CD4-positive, alpha-beta T cell (primary cell): ENCODE measurements around the gene TBATA. TPM values are rescaled to one million over a fixed set of nuclear protein-coding genes. Genes with fewer than 3 reads are reported as not detected.

ENCODE experiments used
- ATAC-seq: fragments of 200-7000 bp; cut with Tn5 transposase; one replicate; pipeline ENCODE4 v1.10.0; 2022; ENCODE audit warnings: mild to moderate bottlenecking; ENCODE audit not compliant: poor library complexity
- CTCF ChIA-PET: fragments of 350-600 bp; sonication (Branson Sonifier 250); formaldehyde crosslinking; loops from one replicate; lab custom pipeline; 2021; ENCODE audit warnings: antibody characterized with exemption, inconsistent platforms; lab: Charles Lee
- POLR2A ChIA-PET: fragments of 350-600 bp; sonication (Branson Sonifier 250); formaldehyde crosslinking; loops from one replicate; lab custom pipeline; 2021; ENCODE audit warnings: antibody characterized with exemption, inconsistent platforms; lab: Charles Lee
- DNase-seq, 14 experiments: peaks; one replicate each; pipeline ENCODE4 v3.0.0-alpha.2; 2013 to 2020; ENCODE audit warnings: mixed read lengths in 2 of 14
- H3K27ac ChIP-seq, 2 donors: one replicate each; pipeline versions ENCODE4 v1.5.1 to v1.7.0; 2013; ENCODE audit warnings: low read length in 2 of 2, low read depth in 1 of 2, mild to moderate bottlenecking in 1 of 2
- H3K27me3 ChIP-seq, 2 experiments: 1 replicate in 1 of 2; 2 replicates in 1 of 2; pipeline versions ENCODE4 v1.6.1 to v1.7.0; 2013; ENCODE audit warnings: low read length in 2 of 2, control low read depth in 1 of 2, mild to moderate bottlenecking in 1 of 2, moderate library complexity in 1 of 2; ENCODE audit not compliant: insufficient read depth in 2 of 2, control insufficient read depth in 1 of 2
- H3K36me3 ChIP-seq: one replicate; pipeline ENCODE4 v1.6.1; 2013; ENCODE audit warnings: low read length, control low read depth; ENCODE audit not compliant: insufficient read depth
- H3K4me1 ChIP-seq: one replicate; pipeline ENCODE4 v1.6.1; 2013; ENCODE audit warnings: low read length, control low read depth; ENCODE audit not compliant: insufficient read depth
- H3K4me3 ChIP-seq: one replicate; pipeline ENCODE4 v1.5.1; 2013; ENCODE audit warnings: mild to moderate bottlenecking, low read length, moderate library complexity
- H3K9me3 ChIP-seq, 2 experiments: 1 replicate in 1 of 2; 2 replicates in 1 of 2; pipeline versions ENCODE4 v1.6.1 to v1.7.0; 2013; ENCODE audit warnings: low read length in 2 of 2, mild to moderate bottlenecking in 2 of 2, control low read depth in 1 of 2, moderate library complexity in 1 of 2; ENCODE audit not compliant: control insufficient read depth in 1 of 2, insufficient read depth in 1 of 2
- H3K27ac Mint-ChIP-seq: one replicate; pipeline ENCODE4 v1.8.0; 2020; ENCODE audit warnings: mixed read lengths
- H3K27me3 Mint-ChIP-seq: one replicate; pipeline ENCODE4 v1.8.0; 2021; ENCODE audit warnings: mixed read lengths
- H3K36me3 Mint-ChIP-seq: one replicate; pipeline ENCODE4 v1.8.0; 2021; ENCODE audit warnings: low read depth, mixed read lengths
- H3K4me1 Mint-ChIP-seq: one replicate; pipeline ENCODE4 v1.8.0; 2021; ENCODE audit warnings: low read depth, mixed read lengths
- H3K4me3 Mint-ChIP-seq: one replicate; pipeline ENCODE4 v1.8.0; 2020; ENCODE audit warnings: mild to moderate bottlenecking, mixed read lengths
- H3K9me3 Mint-ChIP-seq: one replicate; pipeline ENCODE4 v1.8.0; 2020; ENCODE audit warnings: mixed read lengths
- CTCF ChIP-seq: fragments of 200-600 bp; IDR thresholded peaks from one replicate; pipeline ENCODE4 v1.8.0; 2022; ENCODE audit warnings: antibody characterized with exemption, mild to moderate bottlenecking
- intact Hi-C, 2 experiments: fragments of 100-400 bp; cut with DNase I in 1 of 2; cut with micrococcal nuclease in 1 of 2; formaldehyde crosslinking; loops; one replicate each; pipeline versions ENCODE4 v1.15.1 to v1.9.0; 2023 to 2025; cut with DNase I, micrococcal nuclease
- total RNA-seq, 174 experiments: library from RNA in 2 of 174; stranded (reverse) in 2 of 174; gene quantifications; one replicate each; pipeline ENCODE4 v1.2.3 and lab custom pipeline; 2021 to 2026

TBATA gene
- total RNA-seq, 2 experiments from 2014 or later = not detected

- no peak overlapping the region for H3K27ac ChIP-seq
- DNase-seq (no peak), ATAC-seq (no peak)
- ChIA-PET POLR2A (no interaction called here), CTCF (no interaction called here)
- Mint-ChIP-seq H3K27ac (no peak overlapping the region), H3K9me3 (no peaks in the 10 kb centered on the region), H3K36me3 (no peaks in the 10 kb centered on the region), H3K4me3 (no peak overlapping the region), H3K4me1 (peaks cover 8% of the 10 kb centered on the region), H3K27me3 (peaks cover 13% of the 10 kb centered on the region)
- no peak for TF ChIP-seq CTCF
- H3K36me3 ChIP-seq = no peaks in the 10 kb centered on the region
- no peaks in the 10 kb centered on the region for H3K27me3 ChIP-seq
- no peaks in the 10 kb centered on the region for H3K9me3 ChIP-seq
- H3K4me3 ChIP-seq = no peak overlapping the region
- intact Hi-C loops = loop anchor here in 1 of 2 experiments (10.0 kb wide), 1 partner anchor 665 kb away; the partner anchor contains the start of gene TYSND1
- peaks cover 5% of the 10 kb centered on the region for H3K4me1 ChIP-seq
Observed at GRCh38 chr10:70809726-70810125, 24.5 kb upstream of the TBATA start.

DNA sequence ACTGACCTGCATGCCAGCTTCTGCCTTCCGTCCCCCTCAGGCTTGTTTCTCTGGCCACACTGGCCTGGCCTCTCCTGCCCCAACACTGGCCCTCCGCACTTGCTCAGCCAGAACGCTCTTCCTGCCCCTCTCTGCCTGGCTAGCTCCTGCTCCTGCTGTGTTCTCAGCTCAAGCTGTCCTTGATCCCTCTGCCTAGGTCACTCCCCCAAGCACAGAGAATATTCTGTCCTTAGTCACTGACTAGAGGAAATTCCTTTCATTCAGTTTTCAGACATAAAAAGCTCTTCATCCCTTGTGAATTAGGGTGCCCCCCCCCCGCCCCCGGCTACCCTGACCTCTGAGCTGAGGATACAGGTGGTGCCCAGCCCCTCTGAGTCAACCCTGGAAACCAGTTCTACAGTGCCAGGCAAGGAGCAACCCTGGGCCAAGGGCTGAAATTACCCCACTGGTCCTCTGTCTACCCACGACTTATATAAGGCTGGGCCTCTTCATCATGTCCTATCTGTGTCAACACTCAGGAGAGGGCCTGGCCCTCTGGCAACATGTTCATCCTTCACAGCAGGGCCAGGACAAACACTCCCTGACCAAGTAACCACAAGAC, 23.9 kb upstream of the TBATA start:
- POLR2A ChIA-PET = no interaction called here
- Mint-ChIP-seq H3K4me3 (no peak overlapping the region), H3K27me3 (peaks cover 17% of the 10 kb centered on the region), H3K36me3 (no peaks in the 10 kb centered on the region), H3K4me1 (peaks cover 2% of the 10 kb centered on the region), H3K9me3 (no peaks in the 10 kb centered on the region), H3K27ac (no peak overlapping the region)
- no peak for TF ChIP-seq CTCF
- H3K27me3 ChIP-seq = no peaks in the 10 kb centered on the region
- CTCF ChIA-PET = no interaction called here
- H3K27ac ChIP-seq = no peak overlapping the region
- H3K9me3 ChIP-seq = no peaks in the 10 kb centered on the region
- DNase-seq (no peak), ATAC-seq (no peak)
- H3K4me3 ChIP-seq = no peak overlapping the region
- no peaks in the 10 kb centered on the region for H3K36me3 ChIP-seq
- H3K4me1 ChIP-seq = no peaks in the 10 kb centered on the region
- intact Hi-C loops = no loop called here

- no peaks in the 10 kb centered on the region for H3K9me3 ChIP-seq
- H3K36me3 Mint-ChIP-seq = no peaks in the 10 kb centered on the region
- no peak for TF ChIP-seq CTCF
- peaks cover 20% of the 10 kb centered on the region for H3K27me3 Mint-ChIP-seq
- intact Hi-C loops = no loop called here
- POLR2A ChIA-PET = no interaction called here
- DNase-seq (no peak), ATAC-seq (no peak)
- H3K4me1 ChIP-seq = no peaks in the 10 kb centered on the region
- no peaks in the 10 kb centered on the region for H3K4me1 Mint-ChIP-seq
- H3K27ac ChIP-seq = no peak overlapping the region
- no peak overlapping the region for H3K4me3 Mint-ChIP-seq
- no peaks in the 10 kb centered on the region for H3K9me3 Mint-ChIP-seq
- H3K27me3 ChIP-seq = no peaks in the 10 kb centered on the region
- H3K36me3 ChIP-seq = no peaks in the 10 kb centered on the region
- H3K4me3 ChIP-seq = no peak overlapping the region
- H3K27ac Mint-ChIP-seq = no peak overlapping the region
- CTCF ChIA-PET = no interaction called here
Observed at GRCh38 chr10:70807556-70807955, 22.4 kb upstream of the TBATA start.
